HG02852 (cell line): ENCODE data around the gene HADHB.
A peak's percentile ranks its signal among the peaks of the same experiment; 100 is the strongest.

Experiments used
- ATAC-seq: cut with Tn5 transposase; IDR thresholded peaks from one replicate; pipeline ENCODE4 v1.9.1; 2021; ENCODE audit warnings: mild to moderate bottlenecking, moderate library complexity; ENCODE audit not compliant: unreplicated experiment

The HADHB gene

DNA sequence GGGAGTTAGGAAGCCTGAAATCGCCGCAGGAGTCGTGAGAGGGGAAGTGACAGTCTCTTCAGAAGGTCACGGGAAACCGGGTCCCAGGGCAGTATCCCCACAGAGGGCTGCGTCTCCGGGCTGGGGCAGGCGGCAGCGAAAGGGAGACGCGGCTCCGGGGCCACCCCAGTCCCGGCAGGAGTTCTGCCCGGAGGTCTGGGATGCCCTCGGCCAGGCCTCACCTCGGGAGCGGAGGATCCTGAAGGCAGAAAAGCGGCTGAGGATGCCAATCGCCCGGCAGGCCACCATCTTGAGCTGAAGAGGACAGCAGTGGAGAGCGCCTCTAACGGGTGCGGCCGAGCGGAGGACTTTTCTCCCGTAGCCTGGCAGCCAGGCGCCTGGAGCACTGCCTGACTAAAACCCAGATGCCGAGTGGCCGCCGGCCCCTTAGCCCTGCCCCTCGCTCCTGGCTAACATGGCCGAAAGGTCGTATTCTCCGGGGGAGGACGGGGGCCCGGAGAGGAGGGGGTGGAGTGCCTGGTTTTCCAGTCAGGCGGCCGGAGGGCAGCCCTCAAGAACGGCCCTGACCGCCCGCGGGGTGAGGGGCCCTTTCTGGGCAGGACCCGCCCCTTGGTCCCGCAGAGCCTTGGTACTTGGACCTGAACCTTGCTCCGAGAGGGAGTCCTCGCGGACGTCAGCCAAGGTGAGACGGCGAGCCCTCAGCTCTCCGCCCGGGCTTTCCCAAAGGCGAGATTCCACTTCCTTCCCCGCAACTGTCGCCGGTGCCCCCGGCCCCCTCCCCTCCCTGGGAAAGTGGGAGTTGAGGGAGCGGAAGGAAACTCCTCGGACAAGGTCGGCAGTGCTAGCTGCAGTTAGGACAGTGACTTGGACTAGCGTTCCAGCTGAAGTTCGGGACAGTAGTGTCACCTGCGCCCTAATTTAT lies at the start of gene HADHB, which contains the start of gene HADHA:
TSS of gene HADHB (plus strand) at position 631 of the 922 bp plus-strand sequence. CDS start 9,316 bp downstream, outside the sequence.
TSS of gene HADHA (minus strand) at position 324 of the 922 bp plus-strand sequence. CDS start at position 288, 36 bp downstream.
- peak; percentile 72 for ATAC-seq

DNA sequence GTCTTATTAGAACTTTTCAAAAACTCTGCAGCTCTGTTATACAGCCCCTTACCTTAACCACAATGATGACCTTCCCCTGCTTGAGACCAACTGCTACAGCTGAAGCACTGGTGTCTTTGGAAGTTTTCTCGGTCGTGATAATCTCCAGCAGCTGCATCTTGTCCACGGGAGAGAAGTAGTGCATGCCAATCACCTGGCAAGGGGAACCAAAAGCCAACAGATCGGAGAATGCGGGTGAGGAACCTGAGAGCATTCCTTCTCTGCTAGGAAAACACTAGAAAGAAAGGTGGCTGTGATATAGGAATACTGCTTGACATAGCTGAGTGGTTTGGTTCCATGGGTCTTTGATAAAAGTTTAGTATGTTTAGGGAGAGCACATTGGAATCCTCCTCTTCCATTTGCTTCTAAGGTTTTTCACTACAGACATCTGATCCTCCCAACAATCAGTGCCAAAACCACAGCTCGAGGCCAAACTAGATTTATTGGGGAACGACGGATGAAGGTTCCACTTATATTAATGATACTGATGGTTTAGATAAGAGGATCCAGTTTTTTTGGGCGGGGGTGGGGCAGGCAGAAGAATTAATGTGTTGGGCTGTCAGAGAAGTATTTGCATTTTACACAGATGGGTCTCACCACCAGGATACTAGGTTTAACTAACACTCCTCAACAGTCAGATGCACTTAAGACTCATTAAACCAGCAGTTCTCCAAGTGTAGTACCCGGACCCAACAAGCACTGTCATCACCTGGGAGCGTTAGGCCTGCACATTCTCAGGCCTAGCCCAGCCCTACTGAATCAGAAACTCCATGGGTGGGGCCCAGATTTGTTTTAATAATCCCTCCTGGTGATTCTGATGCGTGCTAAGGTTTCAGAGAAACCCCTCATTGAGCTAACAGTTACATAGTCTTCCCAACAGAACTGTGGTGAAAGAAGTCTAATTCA lies 49.4 kb upstream of the HADHB start:
- ATAC-seq: no peak

DNA sequence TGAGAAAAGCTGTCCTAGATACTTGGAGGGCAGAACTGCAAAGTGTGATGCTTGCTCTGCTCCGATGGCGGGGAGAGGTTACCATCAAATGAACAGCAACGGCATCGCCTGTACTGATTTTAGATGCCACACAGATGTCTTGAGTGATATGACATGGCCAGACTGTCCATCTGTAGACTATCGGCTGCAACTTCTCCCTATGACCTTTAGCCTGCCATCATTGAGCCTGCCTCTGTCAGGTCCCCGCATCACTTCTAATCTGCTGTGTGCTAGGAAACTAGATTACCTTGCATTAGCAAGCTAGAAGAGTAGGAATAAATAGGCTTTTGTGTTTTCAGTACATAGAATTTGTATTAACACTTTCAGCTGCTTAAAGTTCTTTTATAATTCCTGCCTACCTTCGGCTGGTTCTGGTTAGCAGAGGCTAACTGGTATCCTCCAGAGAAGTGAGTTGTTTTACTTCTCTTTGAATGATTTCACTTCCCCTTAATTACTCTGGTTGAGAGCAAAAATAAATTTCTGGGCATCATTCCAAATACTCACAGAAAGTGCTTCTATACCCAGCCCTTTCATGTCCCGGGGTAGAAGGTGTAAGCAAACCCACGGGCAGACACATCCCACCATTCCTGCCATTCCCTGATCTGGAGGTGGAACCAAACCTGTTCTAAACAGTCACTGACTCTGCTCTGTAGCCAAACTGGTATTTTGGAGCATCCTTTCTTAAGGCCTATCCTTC lies 47.9 kb upstream of the HADHB start:
- ATAC-seq: no peak

DNA sequence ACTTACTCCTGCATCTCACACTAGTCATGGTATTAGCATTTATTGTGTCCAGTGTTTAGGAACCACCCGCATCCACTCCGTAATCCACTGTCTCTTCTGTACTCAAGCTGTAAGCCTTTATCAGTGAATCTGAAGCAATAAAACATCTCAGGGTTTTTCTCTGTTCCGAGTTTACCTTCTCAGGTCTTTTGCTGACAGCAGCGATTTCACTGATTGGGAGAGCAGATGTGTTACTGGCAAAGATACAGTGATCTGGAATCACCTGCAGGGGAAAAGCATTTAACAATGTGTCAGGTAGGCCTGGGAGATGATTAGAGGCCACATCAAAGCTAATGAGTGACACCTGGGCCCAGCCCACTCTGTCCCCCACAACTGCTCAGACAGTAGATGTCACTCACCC lies 47.2 kb upstream of the HADHB start:
- ATAC-seq: no peak

DNA sequence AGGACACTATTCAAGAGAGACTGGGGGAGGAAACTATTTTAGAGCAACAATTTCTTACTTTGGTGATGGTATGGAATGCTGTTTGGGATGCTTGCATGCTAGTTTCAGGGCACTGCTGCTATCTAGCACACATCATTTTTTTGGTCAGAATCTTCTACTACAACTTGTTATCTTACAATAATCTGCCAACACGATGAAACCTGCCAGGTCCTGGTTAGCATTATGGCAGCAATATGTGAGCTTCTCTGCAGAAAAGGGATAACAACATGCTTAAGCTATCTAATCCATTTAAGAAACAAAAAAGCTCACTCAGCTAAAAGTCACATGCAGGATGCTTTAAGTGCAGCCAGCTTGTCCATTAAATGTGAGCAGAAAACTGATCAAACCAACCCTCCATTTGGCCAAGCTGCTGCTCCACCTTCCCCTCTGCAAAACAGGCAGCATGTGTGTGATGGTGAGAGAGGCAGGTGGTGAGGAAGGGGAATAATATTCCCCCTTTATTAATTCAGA lies 41.7 kb upstream of the HADHB start:
- no peak for ATAC-seq

DNA sequence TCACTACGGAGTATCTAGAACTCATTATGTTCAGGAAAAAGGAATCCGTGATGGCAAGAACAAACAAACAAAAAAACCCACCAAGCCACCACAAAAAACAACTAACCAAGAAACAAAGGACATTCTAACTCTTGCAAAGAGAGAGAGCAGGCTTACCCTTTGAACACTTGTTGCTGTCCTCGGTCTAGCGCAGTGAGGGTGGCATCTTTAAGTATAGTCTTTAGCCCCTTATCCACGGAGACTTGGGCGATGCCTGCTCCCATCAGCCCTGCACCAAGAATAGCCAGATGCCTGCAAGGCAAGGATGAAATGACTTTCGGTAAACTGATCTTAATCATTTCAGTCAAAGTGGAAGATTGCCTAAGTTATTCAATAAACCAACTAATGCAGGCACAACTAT lies 40.8 kb upstream of the HADHB start:
- ATAC-seq: no peak

DNA sequence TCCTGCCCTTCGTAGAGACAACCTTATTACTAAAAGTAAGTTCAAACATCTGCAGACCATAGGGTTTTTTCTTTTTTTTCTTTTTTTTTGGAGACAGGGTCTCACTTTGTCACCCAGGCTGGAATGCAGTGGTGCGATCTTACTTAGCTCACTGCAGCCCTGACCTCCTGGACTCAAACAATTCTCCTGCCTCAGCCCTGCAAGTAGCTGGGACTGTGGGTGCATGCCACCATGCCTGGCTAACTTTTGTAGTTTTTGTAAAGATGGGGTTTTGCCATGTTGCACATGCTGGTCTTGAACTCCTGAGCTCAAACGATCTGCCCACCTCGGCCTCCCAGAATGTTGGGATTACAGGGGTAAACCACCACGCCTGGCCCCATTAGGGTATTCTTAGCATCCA lies 32.7 kb upstream of the HADHB start:
- ATAC-seq: no peak

DNA sequence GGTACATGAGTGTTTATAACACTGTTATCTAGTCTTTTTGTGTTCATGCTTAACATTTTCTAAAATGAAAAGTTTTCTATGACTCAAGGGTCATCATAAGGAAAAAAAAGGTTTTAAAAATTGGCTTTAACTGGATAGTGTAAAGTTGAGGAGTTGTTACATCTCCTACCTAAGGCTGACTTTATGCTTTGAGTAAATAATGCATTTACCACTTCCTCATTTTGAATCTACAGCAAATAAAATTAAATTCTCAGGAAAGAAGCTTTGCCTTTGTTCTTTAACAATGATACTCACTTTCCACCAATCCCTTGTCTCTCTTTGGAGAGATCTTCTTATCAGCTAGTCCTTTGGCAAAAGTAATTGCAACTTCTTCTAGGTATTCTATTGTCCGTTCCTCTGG lies 30.0 kb upstream of the HADHB start:
- no peak for ATAC-seq

DNA sequence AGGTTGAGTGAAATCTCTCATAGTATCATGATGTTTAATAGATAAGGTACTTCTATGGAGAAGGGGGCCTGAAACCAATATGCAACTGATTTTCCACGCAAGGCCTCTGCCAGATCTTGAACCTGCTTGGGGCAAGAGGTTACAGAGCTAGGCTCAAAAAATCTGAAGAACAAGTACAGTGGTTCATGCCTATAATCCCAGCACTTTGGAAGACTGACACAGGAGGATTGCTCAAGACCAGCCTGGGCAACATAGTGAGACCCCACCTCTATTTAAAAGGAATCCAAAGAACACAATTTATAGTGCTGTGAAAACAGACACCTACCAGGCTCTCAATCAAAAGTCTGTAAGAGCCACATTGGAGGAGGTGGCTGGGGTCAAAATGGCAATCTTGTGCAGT lies 28.9 kb upstream of the HADHB start:
- ATAC-seq: no peak

DNA sequence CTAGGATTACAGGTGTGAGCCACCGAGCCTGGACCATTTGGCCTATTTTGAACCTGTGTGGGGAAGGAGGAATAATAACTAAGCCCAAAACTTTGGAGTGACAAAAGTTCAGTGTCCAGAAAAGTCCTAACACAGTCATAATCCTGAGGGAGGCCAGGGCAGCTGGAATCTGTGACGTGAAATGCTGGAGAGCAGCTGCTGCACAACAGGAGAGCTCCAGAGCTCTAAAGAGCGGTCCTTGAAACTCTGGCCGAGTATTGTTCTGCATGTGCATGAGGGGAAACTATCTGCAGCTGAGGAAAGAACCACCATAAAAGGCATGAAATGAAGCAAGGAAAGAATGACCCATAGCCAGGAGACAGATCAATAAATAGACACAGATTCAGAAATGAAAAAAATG lies 28.2 kb upstream of the HADHB start:
- ATAC-seq: no peak

DNA sequence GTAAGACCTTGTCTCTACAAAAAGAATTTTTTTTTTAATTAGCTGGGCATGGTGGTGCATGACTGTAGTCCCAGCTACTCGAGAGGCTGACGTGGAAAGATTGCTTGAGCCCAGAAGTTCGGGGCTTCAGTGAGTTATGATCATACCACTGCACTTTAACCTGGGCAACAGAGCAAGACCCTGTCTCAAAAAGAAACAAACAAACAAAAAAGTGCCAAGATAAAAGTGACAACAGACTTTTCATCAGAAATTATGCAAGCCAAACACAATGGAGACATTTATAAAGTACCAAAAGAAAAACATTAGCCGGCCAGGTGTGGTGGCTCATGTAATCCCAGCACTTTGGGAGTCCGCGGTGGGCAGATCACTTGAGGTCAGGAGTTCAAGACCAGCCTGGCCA lies 27.0 kb upstream of the HADHB start:
- ATAC-seq: no peak

DNA sequence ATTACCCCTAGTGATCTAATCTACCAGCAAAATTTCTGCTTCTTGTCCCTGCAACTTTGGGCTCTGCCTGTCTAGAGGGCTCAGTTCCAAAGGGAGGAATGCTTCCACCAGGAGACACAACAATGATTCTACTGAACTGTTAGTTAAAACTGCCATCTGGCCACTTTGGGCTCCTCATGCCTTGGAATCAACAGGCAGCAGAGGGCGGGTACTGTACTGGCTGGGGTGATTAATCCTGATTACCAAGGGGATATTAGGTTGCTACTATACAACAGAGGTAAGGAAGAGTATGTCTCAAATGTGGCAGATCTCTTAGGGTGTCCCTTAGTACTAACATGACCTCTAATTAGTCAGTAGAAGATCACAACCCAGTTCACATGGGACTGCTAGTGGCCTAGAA lies 21.7 kb upstream of the HADHB start:
- no peak for ATAC-seq

DNA sequence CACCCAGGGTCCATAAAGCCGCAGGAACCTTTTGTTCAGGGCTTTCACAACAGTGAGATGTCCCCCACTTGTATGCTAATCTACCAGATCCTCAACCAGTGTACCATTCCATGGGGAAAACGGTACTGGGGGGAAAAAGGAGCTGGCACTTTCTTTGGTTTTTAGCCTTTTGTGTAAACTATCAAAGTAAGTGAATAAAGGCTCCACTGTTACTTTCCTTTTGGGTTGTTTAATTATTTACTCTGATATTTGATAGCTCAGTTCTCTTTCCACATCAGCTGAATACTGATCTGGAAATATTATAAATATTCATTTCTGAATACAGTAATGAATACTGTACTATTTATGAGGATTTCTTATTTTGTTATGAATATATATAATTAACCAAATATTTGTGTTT lies 20.6 kb upstream of the HADHB start:
- no peak for ATAC-seq

DNA sequence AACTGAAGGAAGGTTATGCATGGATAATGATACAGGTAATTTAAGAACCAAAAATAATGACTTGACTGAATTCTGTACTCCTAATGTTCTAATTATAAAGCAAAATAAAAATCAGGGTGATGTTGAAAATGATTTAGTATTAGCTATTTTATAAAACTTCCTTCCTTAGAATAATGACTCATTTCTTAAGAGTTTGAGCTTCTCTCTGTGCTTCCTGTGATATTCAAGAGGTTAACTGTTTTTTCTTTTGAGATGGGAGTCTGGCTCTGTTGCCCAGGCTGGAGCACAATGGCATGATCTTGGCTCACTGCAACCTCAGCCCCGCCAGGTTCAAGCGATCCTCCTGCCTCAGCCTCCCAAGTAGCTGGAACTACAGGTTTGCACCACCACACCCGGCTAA lies 15.1 kb upstream of the HADHB start:
- no peak for ATAC-seq

DNA sequence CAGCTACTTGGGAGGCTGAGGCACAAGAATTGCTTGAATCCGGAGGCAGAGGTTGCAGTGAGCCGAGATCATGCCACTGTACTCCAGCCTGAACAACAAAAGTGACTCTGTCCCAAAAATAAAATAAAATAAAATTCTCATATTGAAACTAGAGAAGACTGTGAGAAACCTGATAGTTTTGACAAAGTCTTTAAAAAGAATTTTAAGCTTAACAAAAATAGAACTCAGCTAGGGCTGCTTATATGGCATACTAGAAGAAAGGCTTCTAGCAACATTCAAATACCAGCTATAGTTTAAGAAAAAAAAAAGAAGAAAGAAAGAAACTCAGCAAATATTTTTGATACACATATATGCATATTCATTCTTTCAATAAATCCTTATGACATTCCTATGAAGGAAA lies 13.9 kb upstream of the HADHB start:
- ATAC-seq: no peak

DNA sequence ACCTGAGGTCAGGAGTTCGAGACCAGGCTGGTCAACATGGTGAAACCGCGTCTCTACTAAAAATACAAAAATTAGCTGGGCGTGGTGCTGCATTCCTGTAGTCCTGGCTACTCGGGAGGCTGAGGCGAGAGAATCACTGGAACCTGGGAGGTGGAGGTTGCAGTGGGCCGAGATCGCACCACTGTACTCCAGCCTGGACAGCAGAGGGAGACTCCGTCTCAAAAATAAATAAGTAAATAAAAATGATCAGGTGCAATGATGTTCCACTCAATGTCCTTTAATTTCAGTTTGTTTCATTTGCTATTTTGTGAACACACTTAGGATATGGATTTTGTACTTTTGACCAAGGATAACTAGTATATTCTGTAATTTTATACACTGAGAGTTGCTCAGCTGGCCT lies 9.7 kb upstream of the HADHB start:
- ATAC-seq: no peak

DNA sequence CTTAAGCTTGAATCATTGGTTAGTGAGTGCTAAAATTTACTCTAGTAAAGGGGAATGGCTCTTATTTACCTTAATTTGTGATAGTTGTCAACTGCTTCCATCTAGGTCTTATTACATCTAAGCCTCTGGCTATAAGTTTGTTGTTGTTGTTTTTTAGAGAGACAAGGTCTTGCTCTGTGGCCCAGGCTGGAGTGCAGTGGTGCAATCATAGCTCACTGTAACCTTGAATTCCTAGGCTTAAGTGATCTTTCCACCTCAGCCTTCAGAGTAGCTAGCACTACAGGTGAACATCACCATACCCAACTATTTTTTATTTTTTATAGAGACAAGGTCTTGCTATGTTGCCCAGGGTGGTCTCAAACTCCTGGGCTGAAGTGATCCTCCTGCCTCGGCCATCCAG lies 6.9 kb upstream of the HADHB start:
- no peak for ATAC-seq

DNA sequence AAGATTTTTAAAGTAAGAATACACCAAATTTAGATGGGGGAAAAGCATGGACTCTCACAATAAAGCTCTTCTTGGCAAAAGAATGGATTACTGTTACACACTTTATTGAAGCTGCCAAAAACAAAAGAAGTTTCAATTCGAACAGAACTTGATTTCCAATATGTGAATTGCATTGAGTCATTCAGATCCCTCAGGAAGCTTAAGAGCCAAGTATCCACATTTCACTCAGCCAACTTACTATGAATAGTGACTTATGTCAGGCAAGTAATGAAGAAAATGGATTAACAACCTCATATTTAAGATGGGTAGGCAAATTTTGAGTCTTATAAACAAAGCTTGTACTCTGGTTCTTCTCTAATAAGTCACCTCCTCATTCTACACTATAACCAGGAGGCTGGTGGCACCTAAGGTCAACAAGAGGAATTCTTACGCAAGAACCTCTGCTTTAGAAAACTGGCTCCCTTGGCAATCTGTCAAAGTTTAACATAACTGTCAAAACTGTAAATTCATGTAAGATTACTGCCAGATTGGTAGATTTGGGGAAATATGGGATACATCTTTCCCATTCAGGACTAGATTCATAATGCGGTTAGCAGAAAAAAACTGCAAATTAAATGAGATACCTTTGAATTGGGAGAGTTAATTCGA lies 6.3 kb upstream of the HADHB start:
- no peak for ATAC-seq

DNA sequence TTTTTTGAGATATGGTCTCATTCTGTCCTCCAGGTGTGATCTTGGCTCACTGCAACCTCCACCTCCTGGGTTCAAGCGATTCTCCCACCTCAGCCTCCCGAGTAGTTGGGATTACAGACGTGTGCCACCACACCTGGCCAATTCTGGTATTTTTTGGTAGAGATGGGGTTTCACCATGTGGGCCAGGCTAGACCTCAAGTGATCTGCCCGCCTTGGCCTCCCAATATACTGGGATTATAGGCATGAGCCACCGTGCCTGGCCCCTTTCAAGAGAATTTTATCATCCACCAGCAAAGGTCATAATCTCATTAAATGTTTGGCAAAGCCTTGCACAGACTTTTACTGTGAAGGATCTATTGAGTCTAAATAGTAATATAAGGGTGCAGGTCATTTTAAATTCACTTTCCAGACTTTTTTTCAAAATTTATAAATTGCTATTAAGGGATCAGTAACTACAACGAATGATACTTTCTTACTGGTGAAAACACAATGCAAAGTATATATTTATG lies 2.8 kb upstream of the HADHB start:
- no peak for ATAC-seq
